Right lobe of liver (tissue), 4 donors: ENCODE results near the gene GPATCH8.

ENCODE experiments used
- CTCF ChIP-seq, 4 donors: fragments of 200-600 bp in 3 of 4; fragments of 450-650 bp in 1 of 4; IDR thresholded peaks; one replicate each; pipeline versions ENCODE4 v1.5.1 to v1.8.0; 2016 to 2022; ENCODE audit warnings: antibody characterized with exemption in 4 of 4, mild to moderate bottlenecking in 2 of 4
- POLR2A ChIP-seq: fragments of 450-650 bp; IDR thresholded peaks from one replicate; pipeline ENCODE4 v1.6.1; 2017; ENCODE audit warnings: antibody characterized with exemption, mild to moderate bottlenecking
- donor health status: DM: no; HTN: no; CAD: no.
- donor health status: DM: no; HTN: no; CAD: no.
- donor health status: DM: no; HTN: yes; CAD: no.

GRCh38 chr17:44361292-44362260 is 141.6 kb downstream of the GPATCH8 start:
- TF ChIP-seq POLR2A (no peak), CTCF (IDR thresholded peaks at IDR 0.05) (no peak)
